Upper lobe of left lung (tissue), 6 donors: ENCODE measurements around the gene ATP9B. TPM values are rescaled to one million over a fixed set of nuclear protein-coding genes. Genes with fewer than 3 reads are reported as not detected.

Experiments
- ATAC-seq, 2 donors: fragments of 200-7000 bp; cut with Tn5 transposase; one replicate each; pipeline ENCODE4 v1.9.1; 2022; ENCODE audit warnings: mild to moderate bottlenecking in 2 of 2, moderate library complexity in 2 of 2; ENCODE audit not compliant: low FRiP score in 2 of 2
- DNase-seq, 2 donors: peaks; one replicate each; pipeline ENCODE4 v3.0.0-alpha.2; 2019 to 2020
- H3K27ac ChIP-seq, 4 donors: fragments of 200-600 bp; sonication (generic); one replicate each; pipeline ENCODE4 v1.5.1; 2016 to 2019
- H3K27me3 ChIP-seq, 4 donors: fragments of 200-600 bp; sonication (generic); one replicate each; pipeline ENCODE4 v1.5.1; 2017 to 2019
- H3K36me3 ChIP-seq, 4 donors: fragments of 200-600 bp; sonication (generic); one replicate each; pipeline ENCODE4 v1.5.1; 2016 to 2019
- H3K4me1 ChIP-seq, 4 donors: fragments of 200-600 bp; sonication (generic); one replicate each; pipeline ENCODE4 v1.5.1; 2018 to 2019
- H3K4me3 ChIP-seq, 4 donors: fragments of 200-600 bp; sonication (generic); one replicate each; pipeline ENCODE4 v1.5.1; 2017 to 2019; ENCODE audit warnings: mild to moderate bottlenecking in 2 of 4, moderate library complexity in 1 of 4
- H3K9me3 ChIP-seq, 4 donors: fragments of 200-600 bp; sonication (generic); one replicate each; pipeline ENCODE4 v1.5.1; 2018 to 2019
- CTCF ChIP-seq, 6 experiments: fragments of 450-650 bp in 4 of 6; fragments of 200-600 bp in 2 of 6; sonication (generic) in 2 of 6; IDR thresholded peaks; one replicate each; pipeline ENCODE4 v1.5.1; 2016 to 2019; ENCODE audit warnings: antibody characterized with exemption in 6 of 6
- EP300 ChIP-seq, 4 donors: sonication (generic); formaldehyde crosslinking; IDR thresholded peaks; one replicate each; pipeline ENCODE4 v1.5.1; 2017; ENCODE audit warnings: antibody characterized with exemption in 4 of 4, control low read depth in 2 of 4
- POLR2A ChIP-seq, 4 donors: fragments of 450-650 bp; IDR thresholded peaks; one replicate each; pipeline ENCODE4 v1.5.1; 2016 to 2017; ENCODE audit warnings: antibody characterized with exemption in 4 of 4, mild to moderate bottlenecking in 2 of 4
- POLR2AphosphoS5 ChIP-seq, 2 donors: sonication (generic); formaldehyde crosslinking; IDR thresholded peaks; one replicate each; pipeline ENCODE4 v1.5.1; 2017; ENCODE audit warnings: antibody characterized with exemption in 2 of 2
- WGBS, 2 donors: methylation state at CpG; one replicate each; pipeline ENCODE4 v1.1.5; 2017 to 2018; 5-methylcytosine and 5-hydroxymethylcytosine counted together
- total RNA-seq, 6 donors: library from RNA; depleted of rRNA in 4 of 6; stranded (reverse); fragments of >200 nt in 4 of 6; gene quantifications; one replicate each; pipeline versions ENCODE4 v1.1.0 to v1.2.1, GENCODE V29; 2016 to 2021
- donor health status: DM: no; HTN: no; CAD: no; lungs with moderate emphysema.
- donor health status: DM: no; HTN: yes; CAD: no; lungs with severe emphysema.

Gene ATP9B
- total RNA-seq, 6 donors from 2014 or later, result 29.8 to 124 (median 49.2) TPM

GRCh38 chr18:79185648-79186047, 116.5 kb downstream of the ATP9B start:
- H3K4me3 ChIP-seq, result no peak overlapping the region
- no peaks in the 10 kb centered on the region for H3K9me3 ChIP-seq
- no peak overlapping the region for H3K27ac ChIP-seq
- H3K4me1 ChIP-seq, result peaks cover 0 to 5% (median 4%) of the 10 kb centered on the region in 4 donors
- TF ChIP-seq POLR2AphosphoS5 (IDR thresholded peaks at IDR 0.05), result no peak
- TF ChIP-seq CTCF (IDR thresholded peaks at IDR 0.05), result no peak
- no peak for TF ChIP-seq POLR2A (IDR thresholded peaks at IDR 0.05)
- TF ChIP-seq EP300 (IDR thresholded peaks at IDR 0.05), result no peak
- no peak for ATAC-seq
- no peaks in the 10 kb centered on the region for H3K27me3 ChIP-seq
- DNase-seq, result no peak
- H3K36me3 ChIP-seq, result peaks cover 0 to 3% (median 1%) of the 10 kb centered on the region in 4 donors
- WGBS, 2 donors, result 90 to 96% methylated on average over 3 of the region's 3 CpGs

DNA sequence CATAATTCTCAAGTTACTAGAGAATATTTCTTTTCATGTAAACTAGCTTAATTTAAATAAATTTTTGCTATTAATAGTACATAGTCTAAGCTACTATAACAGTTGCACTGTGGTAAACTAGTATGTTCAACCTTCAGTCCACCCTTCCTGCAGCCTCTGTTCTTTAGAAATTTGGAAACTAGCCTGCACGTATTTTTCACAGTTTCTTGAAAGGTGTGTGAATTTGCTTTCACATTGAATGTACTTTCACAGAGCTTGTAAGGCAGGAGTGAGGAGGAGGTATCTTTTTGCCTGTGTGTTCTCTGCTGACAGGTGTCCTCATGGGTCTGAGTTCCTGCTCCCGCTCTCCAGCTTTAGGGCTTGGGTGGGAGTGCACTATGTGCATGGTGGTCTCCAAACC, 117.5 kb downstream of the ATP9B start:
- H3K27ac ChIP-seq, result no peak overlapping the region
- 88 to 97% methylated on average over 2 of the region's 2 CpGs for WGBS, 2 donors
- no peaks in the 10 kb centered on the region for H3K27me3 ChIP-seq
- no peak for DNase-seq
- no peak overlapping the region for H3K4me3 ChIP-seq
- no peak for ATAC-seq
- no peaks in the 10 kb centered on the region for H3K9me3 ChIP-seq
- H3K36me3 ChIP-seq, result peaks cover 0 to 3% (median 1%) of the 10 kb centered on the region in 4 donors
- TF ChIP-seq POLR2AphosphoS5 (IDR thresholded peaks at IDR 0.05), result no peak
- TF ChIP-seq EP300 (IDR thresholded peaks at IDR 0.05), result no peak
- TF ChIP-seq POLR2A (IDR thresholded peaks at IDR 0.05), result no peak
- H3K4me1 ChIP-seq, result peaks cover 0 to 5% (median 4%) of the 10 kb centered on the region in 4 donors

DNA sequence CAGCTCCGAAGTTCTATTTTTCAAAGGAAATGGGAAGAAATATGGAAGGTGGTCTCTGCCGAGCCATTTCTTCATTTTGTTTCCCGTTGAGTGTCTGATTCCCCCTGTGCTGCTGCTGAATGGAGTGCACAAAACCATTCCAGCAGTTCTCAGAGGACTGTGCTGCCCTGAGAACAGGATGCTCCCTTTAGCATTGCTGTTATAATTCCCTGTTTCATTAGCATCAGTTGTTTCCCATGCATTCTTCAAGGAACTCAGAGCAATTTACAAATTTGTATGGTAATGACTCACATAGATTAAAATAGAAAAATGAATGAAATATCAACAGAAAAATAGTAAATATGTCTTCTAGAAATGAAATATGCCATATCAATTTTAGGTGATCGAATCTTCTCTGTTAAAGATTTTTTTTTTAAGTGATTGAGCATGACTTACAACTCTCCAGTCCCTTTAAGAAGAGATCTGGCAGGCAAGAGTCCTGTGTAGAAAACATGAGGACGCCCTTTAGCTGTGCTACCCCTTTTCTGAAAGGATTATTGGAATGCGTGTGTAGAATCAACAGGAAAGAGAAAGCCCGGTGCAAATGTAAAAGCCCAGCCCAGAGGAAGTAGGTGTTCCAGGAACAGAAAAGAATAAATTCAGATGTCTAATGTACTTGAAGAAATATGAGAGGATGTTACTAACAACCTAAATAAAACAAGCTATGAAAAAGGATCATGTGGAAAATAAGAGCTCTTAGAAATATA, 118.5 kb downstream of the ATP9B start:
- H3K4me1 ChIP-seq, result peaks cover 0 to 5% (median 4%) of the 10 kb centered on the region in 4 donors
- no peaks in the 10 kb centered on the region for H3K27me3 ChIP-seq
- WGBS, 2 donors, result 62 to 75% methylated on average over 7 of the region's 7 CpGs
- TF ChIP-seq POLR2AphosphoS5 (IDR thresholded peaks at IDR 0.05) (no peak), POLR2A (IDR thresholded peaks at IDR 0.05) (no peak), EP300 (IDR thresholded peaks at IDR 0.05) (no peak), CTCF (IDR thresholded peaks at IDR 0.05) (no peak)
- H3K9me3 ChIP-seq, result no peaks in the 10 kb centered on the region
- no peak overlapping the region for H3K4me3 ChIP-seq
- peaks cover 0 to 3% (median 1%) of the 10 kb centered on the region in 4 donors for H3K36me3 ChIP-seq
- H3K27ac ChIP-seq, result peak overlapping the region in 1 of 4 donors; percentile 13
- no peak for DNase-seq
- ATAC-seq, result no peak

DNA sequence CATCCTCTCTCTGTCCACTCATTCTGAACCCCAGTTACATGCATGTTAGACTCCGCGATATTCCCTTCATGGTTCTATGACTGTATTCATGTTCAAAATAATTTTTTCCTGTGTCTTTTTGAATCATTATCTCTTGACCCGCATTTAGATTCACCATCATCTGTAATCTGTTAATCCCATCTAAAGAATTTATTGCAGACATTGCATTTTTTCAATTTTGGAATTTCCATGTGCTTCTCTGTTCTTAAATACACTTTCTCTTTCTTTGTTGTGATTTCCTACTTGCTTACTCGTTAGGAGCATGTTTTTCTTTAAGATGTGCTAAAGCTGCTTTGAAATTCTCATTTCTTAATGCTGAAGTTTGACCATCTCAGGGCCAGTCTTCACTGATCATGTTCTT, 122.2 kb downstream of the ATP9B start:
- no peaks in the 10 kb centered on the region for H3K27me3 ChIP-seq
- ATAC-seq, result no peak

More for the DNA sequence above, 122.2 kb downstream of the ATP9B start:
- Histone ChIP-seq H3K4me1 (peaks cover 0 to 5% (median 4%) of the 10 kb centered on the region in 4 donors), H3K36me3 (peaks cover 0 to 16% (median 0%) of the 10 kb centered on the region in 4 donors), H3K27ac (no peak overlapping the region), H3K4me3 (no peak overlapping the region), H3K9me3 (no peaks in the 10 kb centered on the region)
- DNase-seq, result no peak
- TF ChIP-seq POLR2AphosphoS5 (IDR thresholded peaks at IDR 0.05) (no peak), EP300 (IDR thresholded peaks at IDR 0.05) (no peak), POLR2A (IDR thresholded peaks at IDR 0.05) (no peak), CTCF (IDR thresholded peaks at IDR 0.05) (no peak)
- 94 to 96% methylated on average over 4 of the region's 4 CpGs for WGBS, 2 donors
